HTR-8/SVneo (cell line): Measurements from ENCODE around the gene CDH4.

Source experiments
- DNase-seq: peaks from one replicate; pipeline ENCODE4 v3.0.0; 2011; ENCODE audit warnings: low spot score, mixed read lengths; ENCODE audit not compliant: insufficient read length
- FAIRE-seq: peaks from 2 replicates; lab custom pipeline; 2011; peaks lifted over from hg19 to GRCh38; lab: Jason Lieb, UNC

The CDH4 gene

DNA sequence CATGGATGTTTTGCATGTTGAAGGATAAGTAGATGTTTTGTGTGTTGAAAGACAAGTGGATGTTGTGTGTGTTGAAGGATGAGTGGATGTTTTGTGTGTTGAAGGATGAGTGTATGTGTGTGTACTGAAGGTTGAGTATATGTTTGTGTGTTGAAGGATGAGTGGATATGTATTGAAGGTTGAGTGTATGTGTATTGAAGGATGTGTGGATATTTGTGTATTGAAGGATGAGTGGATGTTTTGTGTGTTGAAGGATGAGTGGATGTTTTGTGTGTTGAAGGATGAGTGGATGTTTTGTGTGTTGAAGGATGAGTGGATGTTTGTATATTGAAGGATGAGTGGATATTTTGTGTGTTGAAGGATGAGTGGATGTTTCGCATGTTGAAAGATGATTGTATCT lies 325.0 kb downstream of the CDH4 start:
- FAIRE-seq (peak; percentile 96), DNase-seq (no peak)

DNA sequence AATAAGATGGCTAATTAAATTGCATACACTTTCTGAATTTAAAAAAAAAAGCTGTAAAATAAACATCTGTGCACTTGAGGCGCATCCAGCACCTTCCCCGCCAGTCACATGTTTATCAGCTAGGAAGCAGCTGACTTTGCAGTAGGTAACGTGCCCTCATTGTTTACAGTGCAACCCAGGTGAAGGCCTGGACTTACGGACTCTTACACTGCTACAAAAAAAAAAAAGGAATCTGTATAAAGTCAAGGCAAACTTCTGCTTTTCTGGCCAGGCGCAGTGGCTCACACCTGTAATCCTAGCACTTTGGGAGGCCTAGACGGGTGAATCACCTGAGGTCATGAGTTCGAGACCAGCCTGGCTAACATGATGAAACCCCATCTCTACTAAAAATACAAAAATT lies 327.8 kb downstream of the CDH4 start:
- DNase-seq: no peak
- FAIRE-seq: no peak

DNA sequence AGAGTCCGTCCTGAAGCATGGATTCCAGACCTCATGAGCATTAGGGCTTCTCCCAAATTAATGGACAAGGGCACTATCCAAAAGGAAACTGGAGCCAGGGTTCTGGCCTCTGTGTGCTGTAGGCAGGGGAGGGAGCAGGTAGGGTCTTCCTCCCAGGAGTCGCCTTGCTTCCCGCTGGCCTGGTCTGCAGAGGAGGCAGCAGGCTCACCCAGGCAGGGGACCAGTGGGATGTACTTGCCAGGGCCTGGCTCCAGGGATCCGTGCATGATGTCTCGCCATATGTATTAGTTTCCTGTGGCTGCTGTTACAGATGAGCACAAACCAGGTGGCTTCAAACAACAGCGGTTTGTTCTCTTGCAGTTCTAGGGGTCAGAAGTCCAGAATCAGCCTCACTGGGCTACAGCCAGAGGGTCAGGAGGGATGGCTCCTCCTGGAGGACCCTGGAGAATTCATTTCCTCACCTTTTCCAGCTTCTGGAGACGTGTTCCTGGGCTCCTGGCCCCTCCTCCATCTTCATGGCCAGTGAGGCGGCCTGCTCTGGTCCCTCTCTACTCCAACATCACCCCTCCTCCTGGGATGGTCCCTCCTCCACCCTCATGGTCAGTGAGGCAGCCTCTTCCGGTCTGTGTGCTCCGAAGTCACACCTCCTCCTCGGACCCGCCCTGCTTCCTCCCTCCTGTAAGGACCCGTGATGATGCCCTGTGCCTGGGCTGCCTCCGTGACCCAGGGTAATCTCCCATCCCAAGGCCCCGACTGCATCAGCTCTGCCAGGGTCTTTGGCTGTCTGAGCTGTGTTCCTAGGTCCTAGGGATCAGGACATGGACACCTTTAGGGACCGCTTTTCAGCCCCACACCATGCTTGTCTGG lies 329.1 kb downstream of the CDH4 start:
- no peak for DNase-seq
- FAIRE-seq: peak; percentile 16

DNA sequence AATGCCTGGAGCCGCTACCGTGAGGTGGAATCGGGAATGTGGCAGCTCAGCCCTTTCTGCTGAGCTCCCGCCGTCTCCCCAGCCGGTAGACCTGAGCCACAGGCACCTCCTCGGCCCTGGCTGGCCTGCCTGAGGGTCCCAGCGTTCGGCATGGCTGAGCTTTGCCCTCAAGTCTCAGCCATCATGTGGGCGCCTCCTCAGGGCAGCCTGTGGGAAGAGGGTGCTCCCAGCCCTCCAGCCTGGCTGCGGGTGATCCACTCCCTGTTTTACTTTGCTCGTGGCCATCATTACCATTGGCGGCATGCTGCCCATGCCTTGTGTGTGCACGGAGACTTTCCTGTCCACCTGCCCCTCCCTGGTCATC lies 329.7 kb downstream of the CDH4 start:
- DNase-seq (no peak), FAIRE-seq (peak; percentile 72)

DNA sequence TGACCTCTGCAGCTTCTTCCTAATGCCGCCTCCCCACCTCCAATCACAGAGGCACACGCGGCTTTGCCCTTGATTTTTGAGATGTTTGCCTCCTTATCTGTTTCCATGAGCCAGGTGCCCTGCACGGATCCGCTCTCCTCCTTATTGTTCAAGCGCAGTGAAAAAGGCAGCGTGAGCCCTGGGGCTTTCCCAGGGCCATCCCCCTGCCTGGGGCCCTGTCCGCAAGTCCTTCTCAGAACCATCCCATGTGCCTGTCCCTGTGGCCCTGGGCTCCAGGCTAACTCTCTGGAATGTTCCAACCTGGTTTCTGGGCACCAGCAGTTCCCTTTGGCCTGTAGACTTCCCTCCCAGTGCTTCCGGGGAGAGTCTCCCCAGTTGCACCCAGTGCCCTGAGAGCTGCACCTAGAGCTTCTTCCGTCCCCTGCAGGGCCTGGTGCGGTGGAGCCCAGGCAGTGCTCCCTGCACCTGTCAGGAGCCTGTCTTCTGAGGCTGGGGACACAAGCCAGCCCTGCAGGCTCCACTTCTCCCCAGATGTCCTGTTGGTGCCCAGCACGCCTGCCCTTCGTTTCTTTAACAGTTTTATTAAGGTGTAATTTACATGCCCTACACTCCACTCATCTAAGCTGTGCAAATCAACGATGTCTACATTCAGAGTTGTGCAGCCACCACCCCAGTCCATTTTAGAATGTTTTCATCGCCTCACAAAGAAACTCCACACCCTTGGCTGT lies 330.3 kb downstream of the CDH4 start:
- DNase-seq (no peak), FAIRE-seq (no peak)

DNA sequence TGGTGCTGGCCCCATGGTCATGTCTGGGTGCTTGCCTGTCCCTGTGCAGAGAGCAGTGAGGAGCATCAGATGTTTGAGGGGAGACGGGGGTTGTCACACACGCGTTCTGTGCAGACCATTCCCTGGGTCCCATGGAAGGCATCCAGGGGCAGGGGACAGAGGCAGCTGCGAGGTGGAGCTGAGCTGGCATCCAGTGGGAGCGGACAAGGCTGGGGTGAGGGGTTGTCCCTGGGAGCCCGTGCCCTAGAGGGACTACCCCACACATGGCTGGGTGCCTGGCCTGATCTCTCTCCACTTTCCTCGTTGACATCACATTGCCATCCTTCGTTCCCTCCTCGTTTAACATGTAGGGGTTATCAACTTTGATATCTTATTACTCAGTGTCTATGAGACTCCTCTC lies 331.3 kb downstream of the CDH4 start:
- DNase-seq (no peak), FAIRE-seq (peak; percentile 71)

DNA sequence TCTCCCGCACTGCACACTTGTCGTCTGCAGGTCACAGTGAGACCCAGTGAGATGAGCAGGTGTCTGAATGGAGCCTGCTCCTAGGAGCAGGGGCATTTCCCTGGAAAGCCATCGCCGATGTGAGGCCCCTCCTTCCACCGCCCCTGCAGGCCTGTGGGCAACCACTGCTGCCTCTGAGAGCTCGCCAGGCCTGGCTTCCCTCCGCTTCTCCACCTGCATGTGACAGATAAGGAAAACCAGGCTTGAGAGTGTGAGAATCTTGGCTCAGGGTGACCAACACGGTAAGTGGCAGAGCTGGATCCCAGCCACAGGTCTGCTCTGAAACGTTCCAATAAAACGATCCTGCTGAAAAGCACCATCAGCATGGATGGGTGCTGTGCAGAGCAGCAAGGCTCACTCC lies 332.8 kb downstream of the CDH4 start:
- FAIRE-seq: peak; percentile 74
- DNase-seq: no peak

DNA sequence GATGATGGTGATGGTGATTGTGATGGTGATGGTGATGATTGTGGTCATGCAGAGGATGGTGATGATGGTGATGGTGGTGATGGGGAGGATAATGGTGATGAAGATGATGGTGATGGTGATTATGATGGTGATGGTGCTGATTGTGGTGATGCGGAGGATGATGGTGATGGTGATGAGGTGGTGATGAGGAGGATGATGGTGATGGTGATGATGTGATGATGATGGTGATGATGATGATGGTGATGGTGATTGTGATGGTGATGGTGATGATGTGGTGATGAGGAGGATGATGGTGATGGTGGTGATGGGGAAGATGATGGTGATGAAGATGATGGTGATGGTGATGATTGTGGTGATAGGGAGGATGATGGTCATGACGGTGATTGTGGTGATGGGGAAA lies 333.7 kb downstream of the CDH4 start:
- FAIRE-seq (peak; percentile 99), DNase-seq (no peak)

DNA sequence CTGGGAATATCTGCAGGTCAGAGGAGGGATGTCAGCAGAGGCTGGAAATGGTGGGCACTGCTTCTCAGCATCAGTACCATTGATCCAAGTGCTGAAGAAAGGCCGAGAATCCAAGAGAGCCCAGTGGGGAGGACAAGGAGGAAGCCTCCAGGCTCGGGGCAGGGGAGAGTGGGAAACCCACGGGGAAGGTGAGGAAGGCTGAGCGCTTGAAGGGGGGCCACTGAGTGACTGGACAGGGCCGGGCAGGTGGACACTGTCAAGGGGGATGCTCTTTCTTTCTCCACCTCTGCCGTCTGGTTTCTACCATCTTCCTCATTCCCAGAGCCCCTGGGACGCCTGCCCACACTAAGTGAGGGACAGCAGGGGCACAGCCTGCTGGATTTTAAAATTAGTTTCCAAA lies 335.0 kb downstream of the CDH4 start:
- no peak for FAIRE-seq
- no peak for DNase-seq

DNA sequence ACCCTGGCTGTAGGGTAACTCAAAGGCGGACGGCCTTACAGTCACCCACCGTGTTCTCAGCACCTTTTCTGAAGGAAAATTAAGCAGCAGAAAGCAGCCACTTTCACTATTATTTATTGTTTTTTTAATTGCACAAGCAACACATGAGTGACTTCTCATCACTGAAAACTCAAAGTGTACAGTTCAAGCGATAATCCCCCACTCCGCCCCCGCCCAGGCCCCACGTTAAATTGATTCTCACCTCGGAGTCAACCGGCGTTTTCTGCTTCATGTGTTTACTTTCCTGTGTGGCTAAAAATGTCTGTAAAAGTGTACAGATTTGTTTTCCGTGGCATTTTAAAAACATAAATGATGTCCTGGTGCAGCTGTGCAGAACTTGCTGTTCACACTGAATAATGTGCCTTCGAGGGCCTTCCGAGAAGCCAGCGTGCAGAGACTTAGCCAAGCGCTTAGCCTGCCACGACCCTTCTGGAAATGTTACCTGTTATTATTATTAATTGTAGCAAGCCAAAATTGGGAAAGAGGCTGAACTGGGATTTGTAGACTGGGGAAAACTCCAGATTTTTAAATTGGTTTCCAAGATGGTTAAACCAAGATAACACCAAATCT lies 335.7 kb downstream of the CDH4 start:
- no peak for DNase-seq
- peak; percentile 66 for FAIRE-seq

DNA sequence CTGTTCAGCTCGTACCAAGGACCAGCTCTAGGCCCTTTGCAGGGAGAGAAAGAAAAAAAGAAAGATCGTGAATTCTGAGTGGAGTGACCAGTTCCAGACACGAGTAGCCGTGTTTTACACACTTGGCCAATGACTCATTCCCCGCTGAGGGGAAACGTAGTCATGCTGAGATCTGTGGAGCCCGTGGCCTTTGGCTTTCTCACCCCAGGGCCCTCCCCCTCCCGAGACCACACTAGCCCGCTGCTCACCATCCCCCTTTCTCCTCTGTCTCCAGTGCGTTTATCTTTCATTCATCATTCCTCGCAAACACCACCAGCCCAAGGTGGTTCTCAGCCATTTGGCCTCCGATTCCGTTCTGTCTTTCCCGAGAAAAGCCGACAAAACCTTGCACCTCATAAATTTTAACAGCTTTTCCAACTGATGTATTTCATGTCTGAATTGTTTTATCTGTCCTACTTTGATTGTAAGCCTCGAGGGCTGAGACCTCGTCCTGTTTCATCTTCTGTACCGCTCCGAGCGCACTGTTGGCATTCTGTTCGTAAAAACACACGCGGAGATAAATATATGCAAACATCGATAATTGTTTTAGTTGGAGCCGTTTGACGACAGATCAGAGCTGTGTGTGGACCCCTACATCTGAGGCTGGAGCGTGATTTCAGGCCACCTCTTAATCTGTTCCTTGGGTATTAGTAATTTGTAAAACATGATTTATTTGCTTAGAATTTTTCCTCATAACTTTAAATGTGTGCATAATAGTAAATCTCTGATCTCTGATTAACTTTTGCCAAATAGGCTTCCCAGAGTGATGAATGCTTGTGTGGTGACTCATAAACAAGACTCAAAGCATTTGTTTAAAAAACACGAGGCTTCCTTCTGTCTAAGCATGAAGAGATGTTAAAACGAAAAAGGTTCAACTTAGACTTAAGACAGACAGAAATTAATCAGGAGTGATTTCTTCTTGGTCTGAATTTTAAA lies 336.6 kb downstream of the CDH4 start:
- peak; percentile 94 for FAIRE-seq
- DNase-seq: peak; percentile 87

DNA sequence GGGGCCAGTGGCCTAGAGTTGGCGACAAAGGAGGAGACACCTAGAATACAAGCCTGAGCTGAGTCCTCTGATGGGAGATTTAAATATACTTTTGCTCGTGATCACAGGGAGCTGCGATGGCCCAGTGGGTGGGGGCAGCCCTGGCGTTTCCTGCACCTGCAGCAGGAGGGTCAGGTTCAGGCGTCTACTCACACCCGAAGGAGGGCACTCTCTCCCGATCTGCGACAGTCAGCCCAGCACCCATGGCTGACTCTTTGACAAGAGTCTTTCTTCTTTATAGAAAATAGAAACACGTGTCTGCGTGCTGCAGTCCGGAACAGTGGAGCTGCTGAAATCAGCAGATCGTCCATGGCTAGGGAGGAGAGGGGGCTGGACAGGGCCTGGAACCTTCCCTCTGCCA lies 338.2 kb downstream of the CDH4 start:
- FAIRE-seq (peak; percentile 20), DNase-seq (no peak)

DNA sequence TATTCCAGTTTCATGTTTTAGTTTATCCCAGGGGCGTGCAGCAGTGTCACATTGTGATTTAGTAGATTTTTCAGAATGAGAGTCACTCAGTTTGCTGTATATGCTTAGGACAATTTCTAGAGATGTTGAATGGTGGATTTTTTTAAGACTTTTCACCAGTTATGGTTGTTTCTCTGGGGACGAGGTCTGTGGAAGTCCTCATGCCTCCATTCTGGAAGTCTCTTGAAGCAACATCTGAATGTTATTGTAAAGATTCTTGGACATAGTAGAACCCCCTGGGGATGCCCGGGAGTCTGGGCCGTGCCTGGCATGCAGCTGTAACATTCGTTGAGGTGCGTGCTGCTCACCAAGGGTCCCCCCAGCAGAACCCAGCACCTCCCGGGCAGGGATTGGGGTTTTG lies 341.5 kb downstream of the CDH4 start:
- FAIRE-seq (no peak), DNase-seq (no peak)

DNA sequence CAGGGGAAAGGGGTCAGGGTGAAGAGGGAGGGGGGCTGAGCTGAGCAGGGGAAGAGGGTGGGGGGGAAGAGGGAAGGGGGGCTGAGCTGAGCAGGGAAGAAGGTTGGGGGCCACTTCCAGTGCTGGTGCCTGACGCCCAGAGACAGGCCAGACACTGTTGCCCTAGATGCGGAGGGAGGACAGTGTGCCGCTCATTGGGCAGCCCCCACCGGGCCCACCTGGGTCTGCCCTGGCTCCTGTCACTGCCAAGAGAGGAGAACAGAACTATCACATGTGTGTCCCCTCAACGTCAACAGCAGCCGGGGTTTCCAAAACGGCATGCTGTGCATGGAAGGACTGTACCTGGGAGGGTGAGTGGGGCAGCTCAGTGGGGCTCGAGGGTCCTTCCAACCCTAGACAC lies 342.1 kb downstream of the CDH4 start:
- peak; percentile 23 for FAIRE-seq
- no peak for DNase-seq

DNA sequence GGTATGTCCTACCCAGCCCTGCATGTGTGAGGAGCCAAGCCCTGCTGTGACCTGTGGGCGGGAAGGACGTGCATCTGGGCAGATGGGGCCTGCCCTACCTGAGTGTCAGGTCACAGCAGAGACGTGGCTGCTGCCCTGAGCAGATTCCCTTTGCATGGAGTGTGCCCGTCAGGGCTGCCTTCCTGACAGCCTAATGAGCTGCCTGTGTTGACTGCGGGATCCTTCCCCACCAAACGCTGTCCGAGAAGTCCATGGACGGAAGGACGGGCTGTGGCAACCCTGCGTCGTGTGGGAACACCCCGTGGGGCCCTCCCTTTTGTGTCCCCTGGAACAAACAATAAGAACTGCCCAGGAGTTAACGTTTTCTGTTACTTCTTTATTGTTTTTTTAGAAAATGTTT lies 343.2 kb downstream of the CDH4 start:
- FAIRE-seq: no peak
- no peak for DNase-seq

DNA sequence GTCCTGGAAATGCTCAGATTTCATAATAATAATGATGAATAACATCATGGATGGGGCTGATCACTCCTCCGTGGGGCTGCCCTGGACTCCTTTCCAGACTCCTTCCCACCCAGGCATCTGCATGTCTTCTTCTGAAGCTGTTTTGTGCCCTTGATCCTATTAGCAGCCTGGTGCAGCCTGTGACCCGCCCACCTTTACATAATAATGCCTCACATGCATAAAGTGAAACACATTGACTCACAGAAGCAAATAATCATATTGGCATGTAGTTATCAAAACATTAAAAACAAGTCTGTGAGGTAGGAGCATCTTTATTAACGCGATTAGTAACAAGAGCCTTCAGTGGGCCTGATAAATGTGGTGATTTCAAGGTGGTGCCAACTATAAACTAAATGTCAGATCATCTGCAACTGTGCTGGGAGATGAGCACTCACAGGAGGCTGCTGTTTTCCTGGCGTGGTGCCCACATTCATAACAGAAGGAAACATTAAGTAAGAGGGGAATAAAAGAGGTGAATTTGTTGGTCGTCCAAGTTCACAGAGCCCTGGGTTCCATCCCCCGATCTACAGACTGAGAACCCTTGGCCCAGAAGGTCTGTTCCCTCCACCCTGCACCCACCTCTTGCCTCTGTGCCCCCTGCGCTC lies 344.7 kb downstream of the CDH4 start:
- peak; percentile 48 for FAIRE-seq
- DNase-seq: no peak

DNA sequence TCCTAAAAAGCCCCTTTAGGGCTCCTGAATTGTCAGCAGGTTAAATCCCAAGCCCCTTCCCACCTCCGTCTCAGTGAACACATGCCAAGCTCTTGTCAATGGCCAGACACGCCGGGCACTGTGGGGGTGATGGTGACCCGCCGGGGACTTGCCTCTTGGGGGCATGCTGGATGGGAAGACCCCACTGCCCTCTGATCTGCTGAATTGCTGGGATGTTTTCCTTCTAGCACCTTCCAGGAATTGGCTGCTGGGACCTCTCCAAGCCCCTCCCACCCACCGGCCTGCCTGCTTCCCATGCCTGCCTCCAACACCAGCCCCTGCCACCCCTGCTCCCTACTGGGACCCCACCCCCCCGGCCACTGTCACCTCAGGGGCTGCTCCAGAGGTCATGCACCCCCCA lies 345.9 kb downstream of the CDH4 start:
- no peak for FAIRE-seq
- no peak for DNase-seq

DNA sequence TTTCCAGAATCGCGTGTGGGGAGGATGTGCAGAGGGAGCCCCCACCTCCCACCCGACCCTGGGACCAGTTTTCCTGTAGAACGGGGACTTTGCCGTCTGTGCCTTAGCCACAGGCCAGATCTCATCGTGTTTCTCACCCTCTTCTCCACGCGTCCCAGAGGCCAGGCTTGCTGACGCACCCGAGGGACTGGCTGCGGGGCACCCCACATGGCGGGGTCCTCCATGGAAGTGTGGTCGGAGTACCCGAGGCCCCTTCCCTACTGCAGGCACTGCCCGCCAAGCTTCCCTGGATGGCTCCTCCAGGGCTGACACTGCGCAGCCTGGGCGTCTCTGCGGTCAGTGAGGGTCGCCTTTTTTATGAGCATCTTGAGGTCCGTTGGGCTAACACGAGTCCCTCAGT lies 346.5 kb downstream of the CDH4 start:
- DNase-seq (no peak), FAIRE-seq (no peak)

DNA sequence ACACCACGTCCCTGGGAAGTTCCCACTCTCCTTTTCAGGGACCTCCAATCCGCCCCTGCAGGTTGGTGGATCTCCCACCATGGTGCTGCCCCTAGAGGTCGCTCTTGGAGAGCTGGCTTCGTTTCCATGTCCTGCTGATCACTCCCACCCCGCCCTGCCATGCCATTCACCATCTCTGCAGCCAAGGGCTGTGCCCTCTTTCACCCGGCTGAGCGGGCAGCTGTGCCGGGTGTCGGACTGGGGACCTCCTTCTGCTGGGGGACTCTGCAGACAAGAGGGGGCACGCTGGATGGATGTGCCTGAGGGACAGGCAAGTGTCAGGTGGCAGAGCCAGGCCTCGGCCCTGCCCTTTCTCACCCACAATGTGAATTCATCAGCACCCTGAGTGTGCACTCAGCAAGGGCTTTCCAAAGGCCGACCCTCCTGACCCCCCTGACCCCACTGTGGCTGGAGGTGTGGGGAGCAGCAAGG lies 347.0 kb downstream of the CDH4 start:
- peak; percentile 66 for FAIRE-seq
- DNase-seq: no peak
